Gastroesophageal sphincter (tissue), 3 donors: Measurements from ENCODE around the gene ADGB.

Source experiments
- POLR2AphosphoS5 ChIP-seq: sonication (generic); formaldehyde crosslinking; IDR thresholded peaks from one replicate; pipeline ENCODE4 v1.6.1; 2017; ENCODE audit warnings: antibody characterized with exemption
- TF ChIP-seq, protein P1 (sequence below), 4 experiments: fragments of 200-600 bp in 2 of 4; fragments of 450-650 bp in 2 of 4; sonication (generic) in 1 of 4; IDR thresholded peaks; one replicate each; pipeline ENCODE4 v1.5.1; 2017 to 2019; ENCODE audit warnings: antibody characterized with exemption in 4 of 4, mild to moderate bottlenecking in 2 of 4, moderate library complexity in 2 of 4

GRCh38 chr6:146864885-146865284, 266.1 kb downstream of the ADGB start:
- TF ChIP-seq, protein P1, sequence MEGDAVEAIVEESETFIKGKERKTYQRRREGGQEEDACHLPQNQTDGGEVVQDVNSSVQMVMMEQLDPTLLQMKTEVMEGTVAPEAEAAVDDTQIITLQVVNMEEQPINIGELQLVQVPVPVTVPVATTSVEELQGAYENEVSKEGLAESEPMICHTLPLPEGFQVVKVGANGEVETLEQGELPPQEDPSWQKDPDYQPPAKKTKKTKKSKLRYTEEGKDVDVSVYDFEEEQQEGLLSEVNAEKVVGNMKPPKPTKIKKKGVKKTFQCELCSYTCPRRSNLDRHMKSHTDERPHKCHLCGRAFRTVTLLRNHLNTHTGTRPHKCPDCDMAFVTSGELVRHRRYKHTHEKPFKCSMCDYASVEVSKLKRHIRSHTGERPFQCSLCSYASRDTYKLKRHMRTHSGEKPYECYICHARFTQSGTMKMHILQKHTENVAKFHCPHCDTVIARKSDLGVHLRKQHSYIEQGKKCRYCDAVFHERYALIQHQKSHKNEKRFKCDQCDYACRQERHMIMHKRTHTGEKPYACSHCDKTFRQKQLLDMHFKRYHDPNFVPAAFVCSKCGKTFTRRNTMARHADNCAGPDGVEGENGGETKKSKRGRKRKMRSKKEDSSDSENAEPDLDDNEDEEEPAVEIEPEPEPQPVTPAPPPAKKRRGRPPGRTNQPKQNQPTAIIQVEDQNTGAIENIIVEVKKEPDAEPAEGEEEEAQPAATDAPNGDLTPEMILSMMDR (IDR thresholded peaks at IDR 0.05) = no peak
- no peak for TF ChIP-seq POLR2AphosphoS5
